PC-3 (cell line): ENCODE measurements around the gene FBXL13. TPM values are rescaled to one million over a fixed set of nuclear protein-coding genes. Genes with fewer than 3 reads are reported as not detected.
"Not testable (repeated sequence)": the region's sequence is repeated elsewhere in the genome, so short reads cannot be mapped to it uniquely, and the experiment has no call there.

Experiments used
- ATAC-seq: fragments of 200-7000 bp; cut with Tn5 transposase; 2 replicates; pipeline ENCODE4 v1.9.1; 2020; ENCODE audit warnings: mild to moderate bottlenecking, moderate library complexity
- BruUV-seq: library from RNA; stranded (reverse); fragments of 400-500 nt; replicated peaks from 2 replicates; lab custom pipeline; 2021; lab: Mats Ljungman, UMichigan
- CTCF ChIA-PET: fragments of 300-600 bp; sonication (Branson Sonifier 250); formaldehyde crosslinking; loops from one replicate; lab custom pipeline; 2022; ENCODE audit warnings: antibody characterized with exemption; lab: Charles Lee
- POLR2A ChIA-PET: fragments of 300-600 bp; sonication (Branson Sonifier 250); formaldehyde crosslinking; loops from one replicate; lab custom pipeline; 2022; ENCODE audit warnings: antibody characterized with exemption; ENCODE audit not compliant: unreplicated experiment; lab: Charles Lee
- DNase-seq: peaks from one replicate; pipeline ENCODE4 v3.0.0-alpha.2; 2015
- H2AFZ ChIP-seq: fragments of 300-600 bp; sonication (generic); 2 replicates; pipeline ENCODE4 v1.6.0; 2016; ENCODE audit warnings: antibody characterized with exemption, low read length
- H3F3A ChIP-seq: fragments of 300-600 bp; sonication (generic); one replicate; pipeline ENCODE4 v1.6.0; 2017; ENCODE audit warnings: antibody characterized with exemption, low read length, control low read depth, mild to moderate bottlenecking; ENCODE audit not compliant: unreplicated experiment
- H3K27ac ChIP-seq: fragments of 300-600 bp; sonication (generic); 2 replicates; pipeline ENCODE4 v1.5.1; 2016; ENCODE audit warnings: mild to moderate bottlenecking, low read length
- H3K27me3 ChIP-seq: fragments of 300-600 bp; sonication (generic); 2 replicates; pipeline ENCODE4 v1.6.1; 2016; ENCODE audit warnings: low read length, mixed read lengths
- H3K36me3 ChIP-seq: fragments of 300-600 bp; sonication (generic); 2 replicates; pipeline ENCODE4 v1.6.1; 2016; ENCODE audit warnings: low read depth, mixed run types, low read length, mixed read lengths
- H3K4me1 ChIP-seq: fragments of 300-600 bp; sonication (generic); 2 replicates; pipeline ENCODE4 v1.5.1; 2016; ENCODE audit warnings: low read length; ENCODE audit not compliant: insufficient read depth
- H3K4me2 ChIP-seq: fragments of 300-600 bp; sonication (generic); 2 replicates; pipeline ENCODE4 v1.6.0; 2016; ENCODE audit warnings: low read length
- H3K4me3 ChIP-seq: fragments of 300-600 bp; sonication (generic); 2 replicates; pipeline ENCODE4 v1.5.1; 2016; ENCODE audit warnings: mild to moderate bottlenecking, low read length, mixed read lengths
- H3K79me2 ChIP-seq: fragments of 300-600 bp; sonication (generic); 2 replicates; pipeline ENCODE4 v1.6.1; 2017; ENCODE audit warnings: low read length, mixed read lengths
- H3K9ac ChIP-seq: fragments of 300-600 bp; sonication (generic); 2 replicates; pipeline ENCODE4 v1.6.0; 2016; ENCODE audit warnings: mild to moderate bottlenecking, low read length
- H3K9me2 ChIP-seq: fragments of 300-600 bp; sonication (generic); replicated peaks from 2 replicates; pipeline ENCODE4 v1.6.1; 2016; ENCODE audit warnings: mixed run types, low read length, mixed read lengths
- H3K9me3 ChIP-seq: fragments of 300-600 bp; sonication (generic); 2 replicates; pipeline ENCODE4 v1.6.1; 2016; ENCODE audit warnings: low read length, mixed read lengths
- H4K20me1 ChIP-seq: fragments of 300-600 bp; sonication (generic); 2 replicates; pipeline ENCODE4 v1.6.1; 2016; ENCODE audit warnings: low read length, mixed read lengths
- EZH2 ChIP-seq: fragments of 300-600 bp; sonication (generic); IDR thresholded peaks from one replicate; pipeline ENCODE4 v1.6.1; 2017; ENCODE audit warnings: antibody characterized with exemption, mild to moderate bottlenecking, low read length; ENCODE audit not compliant: unreplicated experiment
- EZH2phosphoT487 ChIP-seq: fragments of 300-600 bp; sonication (generic); IDR thresholded peaks from 2 replicates; pipeline ENCODE4 v1.6.1; 2018; ENCODE audit warnings: mild to moderate bottlenecking, antibody characterized with exemption, low read length, borderline replicate concordance
- intact Hi-C: fragments of 100-400 bp; cut with micrococcal nuclease; formaldehyde crosslinking; loops from 2 replicates; pipeline ENCODE4 v1.9.0; 2023
- total RNA-seq: library from RNA; depleted of rRNA; stranded (reverse); fragments of >200 nt; gene quantifications from 2 replicates; pipeline ENCODE4 v1.2.3, GENCODE V29; 2014
- TF ChIP-seq, protein P1 (sequence below): fragments of 300-600 bp; sonication (generic); conservative IDR thresholded peaks from 2 replicates; pipeline ENCODE4 v1.5.1; 2017; ENCODE audit warnings: antibody characterized with exemption, low read depth, mild to moderate bottlenecking, low read length

Gene FBXL13
- total RNA-seq, 1 experiment from 2014 or later: 1.1 TPM

DNA sequence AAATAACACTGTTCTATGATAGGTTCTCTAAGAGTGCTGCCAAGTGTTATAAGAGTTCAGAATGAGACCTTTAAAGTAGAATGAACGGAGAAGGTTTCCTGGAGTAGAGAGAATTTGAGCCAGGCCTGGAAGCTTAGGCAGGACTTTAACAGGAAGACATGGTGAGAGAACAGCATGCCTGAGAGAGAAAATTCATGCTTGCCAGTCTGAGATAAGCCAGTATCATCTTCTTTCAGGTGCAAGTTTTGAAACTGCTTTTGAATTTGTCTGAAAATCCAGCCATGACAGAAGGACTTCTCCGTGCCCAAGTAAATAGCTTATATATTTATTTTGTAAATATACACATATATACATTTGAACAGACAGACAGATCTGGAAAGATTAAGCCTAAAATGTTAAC is 22.4 kb upstream of the FBXL13 start:
- H3K79me2 ChIP-seq: no peaks in the 10 kb centered on the region
- no peaks in the 10 kb centered on the region for H3K9me3 ChIP-seq
- POLR2A ChIA-PET: no interaction called here
- no peaks in the 10 kb centered on the region for H3K27me3 ChIP-seq
- no peak overlapping the region for H3K9ac ChIP-seq
- no peak overlapping the region for H3K27ac ChIP-seq
- BruUV-seq: no TSS peak
- no peak overlapping the region for H3K4me3 ChIP-seq
- TF ChIP-seq, protein P1, sequence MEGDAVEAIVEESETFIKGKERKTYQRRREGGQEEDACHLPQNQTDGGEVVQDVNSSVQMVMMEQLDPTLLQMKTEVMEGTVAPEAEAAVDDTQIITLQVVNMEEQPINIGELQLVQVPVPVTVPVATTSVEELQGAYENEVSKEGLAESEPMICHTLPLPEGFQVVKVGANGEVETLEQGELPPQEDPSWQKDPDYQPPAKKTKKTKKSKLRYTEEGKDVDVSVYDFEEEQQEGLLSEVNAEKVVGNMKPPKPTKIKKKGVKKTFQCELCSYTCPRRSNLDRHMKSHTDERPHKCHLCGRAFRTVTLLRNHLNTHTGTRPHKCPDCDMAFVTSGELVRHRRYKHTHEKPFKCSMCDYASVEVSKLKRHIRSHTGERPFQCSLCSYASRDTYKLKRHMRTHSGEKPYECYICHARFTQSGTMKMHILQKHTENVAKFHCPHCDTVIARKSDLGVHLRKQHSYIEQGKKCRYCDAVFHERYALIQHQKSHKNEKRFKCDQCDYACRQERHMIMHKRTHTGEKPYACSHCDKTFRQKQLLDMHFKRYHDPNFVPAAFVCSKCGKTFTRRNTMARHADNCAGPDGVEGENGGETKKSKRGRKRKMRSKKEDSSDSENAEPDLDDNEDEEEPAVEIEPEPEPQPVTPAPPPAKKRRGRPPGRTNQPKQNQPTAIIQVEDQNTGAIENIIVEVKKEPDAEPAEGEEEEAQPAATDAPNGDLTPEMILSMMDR: no peak
- TF ChIP-seq EZH2phosphoT487 (no peak), EZH2 (no peak)
- intact Hi-C loops: no loop called here
- ATAC-seq (no peak), DNase-seq (no peak)
- no peaks in the 10 kb centered on the region for H3F3A ChIP-seq
- no peaks in the 10 kb centered on the region for H3K4me1 ChIP-seq
- peaks cover 5% of the 10 kb centered on the region; the same call in 1 of the 2 replicates for H3K36me3 ChIP-seq
- H4K20me1 ChIP-seq: no peaks in the 10 kb centered on the region
- no peak overlapping the region for H2AFZ ChIP-seq
- H3K4me2 ChIP-seq: no peak overlapping the region
- CTCF ChIA-PET: no interaction called here
- no peaks in the 10 kb centered on the region for H3K9me2 ChIP-seq

DNA sequence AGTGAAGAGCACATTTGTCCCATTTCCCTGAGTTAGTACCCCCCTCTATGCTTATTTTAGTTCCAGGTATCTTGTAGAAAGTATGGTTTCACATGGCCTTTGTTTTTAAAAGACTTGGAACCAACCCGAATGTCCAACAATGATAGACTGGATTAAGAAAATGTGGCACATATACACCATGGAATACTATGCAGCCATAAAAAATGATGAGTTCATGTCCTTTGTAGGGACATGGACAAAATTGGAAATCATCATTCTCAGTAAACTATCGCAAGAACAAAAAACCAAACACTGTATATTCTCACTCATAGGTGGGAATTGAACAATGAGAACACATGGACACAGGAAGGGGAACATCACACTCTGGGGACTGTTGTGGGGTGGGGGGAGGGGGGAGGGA is 21.0 kb upstream of the FBXL13 start:
- H3K79me2 ChIP-seq, BruUV-seq, H4K20me1 ChIP-seq, ATAC-seq, H3K27me3 ChIP-seq, H3K4me3 ChIP-seq, H3K4me2 ChIP-seq, H2AFZ ChIP-seq, H3K9me3 ChIP-seq, H3K9me2 ChIP-seq, DNase-seq, H3K36me3 ChIP-seq, H3K27ac ChIP-seq, POLR2A ChIA-PET, H3F3A ChIP-seq, H3K4me1 ChIP-seq, CTCF ChIA-PET, H3K9ac ChIP-seq: not testable (repeated sequence)
- intact Hi-C loops: loop anchor here (2.0 kb wide), 2 partner anchors 17 to 35 kb away; no protein-coding TSS in a partner anchor

DNA sequence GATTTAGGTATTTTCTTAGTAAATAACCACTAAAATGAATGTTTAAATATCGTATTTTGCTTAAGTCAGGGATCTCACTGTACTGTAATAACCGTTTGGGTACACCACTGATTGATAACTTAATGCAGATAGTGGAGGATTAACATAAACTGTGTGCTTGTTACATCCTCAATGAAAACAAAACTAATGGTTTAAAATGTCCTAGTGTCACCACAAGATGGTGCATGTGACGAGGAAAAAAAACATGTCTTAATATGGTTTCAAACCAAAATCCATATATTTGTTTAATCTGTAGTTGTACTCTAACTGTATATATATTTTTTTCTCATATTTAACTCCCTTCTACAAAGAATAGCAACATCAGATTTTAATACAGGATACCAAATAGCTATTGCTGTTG is 19.5 kb upstream of the FBXL13 start:
- peak; percentile 50 for ATAC-seq
- ChIA-PET POLR2A (no interaction called here), CTCF (no interaction called here)
- peak; percentile 38 for DNase-seq
- Histone ChIP-seq H3K4me3 (no peak overlapping the region), H3K79me2 (no peaks in the 10 kb centered on the region), H2AFZ (no peak overlapping the region), H3K4me1 (no peaks in the 10 kb centered on the region), H4K20me1 (no peaks in the 10 kb centered on the region), H3K9me2 (no peaks in the 10 kb centered on the region), H3K9ac (no peak overlapping the region), H3F3A (no peaks in the 10 kb centered on the region), H3K27me3 (no peaks in the 10 kb centered on the region), H3K9me3 (no peaks in the 10 kb centered on the region), H3K27ac (no peak overlapping the region), H3K4me2 (no peak overlapping the region), H3K36me3 (peaks cover 8% of the 10 kb centered on the region; the same call in 1 of the 2 replicates)
- TF ChIP-seq EZH2phosphoT487: no peak
- TF ChIP-seq, protein P1: peak; percentile 55
- intact Hi-C loops: loop anchor here (2.0 to 5.0 kb wide), 3 partner anchors 19 to 53 kb away; partner anchors contain the start of gene NAPEPLD
- no TSS peak for BruUV-seq
